ENCODE measurements around the gene ISLR2.

ISLR2 gene

GRCh38 chr15:74178326-74179100 is 48.1 kb downstream of the ISLR2 start:
- no peak for DNase-seq

GRCh38 chr15:74179101-74179841 is 48.9 kb downstream of the ISLR2 start:
- no peak for DNase-seq

- no peak for DNase-seq
Measured at GRCh38 chr15:74179983-74180880, 49.8 kb downstream of the ISLR2 start.

GRCh38 chr15:74180881-74181602 is 50.7 kb downstream of the ISLR2 start:
- no peak for DNase-seq

- DNase-seq, result no peak
Measured at GRCh38 chr15:74182131-74182530, 51.7 kb downstream of the ISLR2 start.

GRCh38 chr15:74184582-74185091 is 54.3 kb downstream of the ISLR2 start:
- no peak for DNase-seq

GRCh38 chr15:74185710-74186348 is 55.4 kb downstream of the ISLR2 start:
- DNase-seq, result no peak
